H1 (cell line): ENCODE data around the gene P2RY14. TPM values are rescaled to one million over a fixed set of nuclear protein-coding genes. Genes with fewer than 3 reads are reported as not detected.

Experiments
- CTCF ChIA-PET: fragments of 300-600 bp; sonication (Branson Sonifier 250); formaldehyde crosslinking; loops from one replicate; lab custom pipeline; 2021; ENCODE audit not compliant: partially characterized antibody; lab: Charles Lee
- POLR2A ChIA-PET: fragments of 300-600 bp; sonication (Branson Sonifier 250); formaldehyde crosslinking; loops from one replicate; lab custom pipeline; 2021; ENCODE audit warnings: inconsistent platforms; ENCODE audit not compliant: partially characterized antibody; lab: Charles Lee
- DNase-seq, 2 experiments: peaks; one replicate each; pipeline versions ENCODE4 v3.0.0 to v3.0.0-alpha.2; 2010 to 2022; ENCODE audit warnings: low spot score in 2 of 2, low read depth in 1 of 2, mixed read lengths in 1 of 2
- FAIRE-seq: peaks from 2 replicates; lab custom pipeline; 2011; peaks lifted over from hg19 to GRCh38; lab: Jason Lieb, UNC
- H2AFZ ChIP-seq: 2 replicates; pipeline ENCODE4 v1.8.1; 2012; ENCODE audit warnings: low read length, inconsistent platforms
- H2AK5ac ChIP-seq: 2 replicates; pipeline ENCODE4 v1.6.1; 2013; ENCODE audit warnings: low read depth, low read length
- H2BK120ac ChIP-seq: replicated peaks from 2 replicates; pipeline ENCODE3; 2013; ENCODE audit warnings: low read depth, low read length, inconsistent platforms
- H2BK12ac ChIP-seq: 2 replicates; pipeline ENCODE4 v1.6.1; 2013; ENCODE audit warnings: low read depth, low read length
- H2BK15ac ChIP-seq: 2 replicates; pipeline ENCODE4 v1.6.1; 2013; ENCODE audit warnings: low read length
- H2BK20ac ChIP-seq: 2 replicates; pipeline ENCODE4 v1.6.1; 2013; ENCODE audit warnings: low read length
- H2BK5ac ChIP-seq: 2 replicates; pipeline ENCODE4 v1.6.1; 2013; ENCODE audit warnings: low read depth, low read length
- H3K14ac ChIP-seq: 2 replicates; pipeline ENCODE4 v1.6.1; 2013; ENCODE audit warnings: inconsistent platforms; ENCODE audit not compliant: insufficient read length
- H3K18ac ChIP-seq: 2 replicates; pipeline ENCODE4 v1.6.1; 2013; ENCODE audit warnings: low read length; ENCODE audit errors: extremely low read depth
- H3K23ac ChIP-seq: 2 replicates; pipeline ENCODE4 v1.6.1; 2013; ENCODE audit warnings: inconsistent platforms; ENCODE audit not compliant: insufficient read length
- H3K23me2 ChIP-seq: 2 replicates; pipeline ENCODE4 v1.6.1; 2013; ENCODE audit warnings: low read depth, low read length
- H3K27ac ChIP-seq: 2 replicates; pipeline ENCODE4 v1.6.1; 2011; ENCODE audit warnings: low read depth, low read length, inconsistent platforms
- H3K27me3 ChIP-seq, 4 experiments: replicated peaks in 1 of 4; 1 replicate in 1 of 4; 2 replicates in 3 of 4; pipeline versions ENCODE4 v1.6.1 to v1.8.1; 2011 to 2013; ENCODE audit warnings: low read length in 3 of 4, mild to moderate bottlenecking in 3 of 4, inconsistent platforms in 2 of 4, mixed read lengths in 2 of 4, moderate library complexity in 1 of 4; ENCODE audit not compliant: control insufficient read depth in 3 of 4, insufficient read depth in 3 of 4; ENCODE audit errors: extremely low read depth in 1 of 4
- H3K36me3 ChIP-seq, 4 experiments: 2 replicates each; pipeline versions ENCODE4 v1.6.1 to v1.8.1; 2011 to 2013; ENCODE audit warnings: mild to moderate bottlenecking in 4 of 4, low read length in 3 of 4, moderate library complexity in 2 of 4, control low read depth in 1 of 4, inconsistent platforms in 1 of 4; ENCODE audit not compliant: insufficient read depth in 4 of 4, control insufficient read depth in 2 of 4
- H3K4ac ChIP-seq: replicated peaks from 2 replicates; pipeline ENCODE3; 2013; ENCODE audit warnings: low read length, low read depth, mixed read lengths, inconsistent platforms; ENCODE audit not compliant: insufficient read length
- H3K4me1 ChIP-seq, 4 experiments: replicated peaks in 1 of 4; 1 replicate in 1 of 4; 2 replicates in 3 of 4; pipeline versions ENCODE4 v1.6.1 to v1.8.1; 2011 to 2013; ENCODE audit warnings: low read length in 3 of 4, inconsistent platforms in 2 of 4, mixed read lengths in 1 of 4; ENCODE audit not compliant: insufficient read depth in 4 of 4, control insufficient read depth in 3 of 4
- H3K4me2 ChIP-seq, 2 experiments: 2 replicates each; pipeline versions ENCODE4 v1.6.1 to v1.8.1; 2011 to 2013; ENCODE audit warnings: low read depth in 2 of 2, low read length in 2 of 2, control low read depth in 1 of 2, inconsistent platforms in 1 of 2, mild to moderate bottlenecking in 1 of 2; ENCODE audit not compliant: insufficient read depth in 1 of 2
- H3K4me3 ChIP-seq, 4 experiments: fragments of 200-600, 300-600 bp in 1 of 4; sonication (generic), shearing (Covaris generic), sonication (Bioruptor Twin) in 1 of 4; 2 replicates each; pipeline versions ENCODE4 v1.5.1 to v1.8.1; 2011 to 2016; ENCODE audit warnings: low read length in 4 of 4, low read depth in 3 of 4, control low read depth in 2 of 4, inconsistent platforms in 2 of 4, mild to moderate bottlenecking in 2 of 4, mixed read lengths in 1 of 4, moderate library complexity in 1 of 4; ENCODE audit not compliant: insufficient read depth in 2 of 4; ENCODE audit errors: extremely low read depth in 1 of 4
- H3K56ac ChIP-seq: replicated peaks from 2 replicates; pipeline ENCODE3; 2013; ENCODE audit warnings: low read depth, mild to moderate bottlenecking, mixed read lengths, low read length, inconsistent platforms; ENCODE audit not compliant: insufficient read length
- H3K79me1 ChIP-seq: 2 replicates; pipeline ENCODE4 v1.6.1; 2013; ENCODE audit warnings: low read depth, low read length, control low read depth
- H3K79me2 ChIP-seq, 2 experiments: 2 replicates each; pipeline versions ENCODE4 v1.6.1 to v1.8.1; 2012 to 2013; ENCODE audit warnings: low read length in 2 of 2, mild to moderate bottlenecking in 2 of 2, inconsistent platforms in 1 of 2; ENCODE audit not compliant: insufficient read depth in 2 of 2, control insufficient read depth in 1 of 2
- H3K9ac ChIP-seq, 4 experiments: replicated peaks in 1 of 4; 1 replicate in 1 of 4; 2 replicates in 3 of 4; pipeline versions ENCODE4 v1.6.1 to v1.8.1; 2011 to 2013; ENCODE audit warnings: low read depth in 3 of 4, low read length in 3 of 4, control low read depth in 2 of 4, mild to moderate bottlenecking in 2 of 4, moderate library complexity in 2 of 4, inconsistent platforms in 1 of 4; ENCODE audit errors: extremely low read depth in 1 of 4
- H3K9me3 ChIP-seq, 2 experiments: 2 replicates each; pipeline versions ENCODE4 v1.6.1 to v1.8.1; 2012 to 2013; ENCODE audit warnings: mild to moderate bottlenecking in 2 of 2, moderate library complexity in 2 of 2, control low read depth in 1 of 2, inconsistent platforms in 1 of 2, low read depth in 1 of 2, low read length in 1 of 2, mixed read lengths in 1 of 2; ENCODE audit not compliant: insufficient read depth in 2 of 2
- H4K20me1 ChIP-seq, 2 experiments: replicated peaks in 1 of 2; 2 replicates each; pipeline versions ENCODE3 to v1.8.1; 2011 to 2013; ENCODE audit warnings: inconsistent platforms in 2 of 2, low read length in 2 of 2, mild to moderate bottlenecking in 1 of 2; ENCODE audit not compliant: insufficient read depth in 2 of 2, control insufficient read depth in 1 of 2
- H4K5ac ChIP-seq: 2 replicates; pipeline ENCODE4 v1.6.1; 2013; ENCODE audit warnings: low read length, low read depth, mixed read lengths, inconsistent platforms; ENCODE audit not compliant: insufficient read length
- H4K8ac ChIP-seq: 2 replicates; pipeline ENCODE4 v1.8.0; 2013; ENCODE audit warnings: mild to moderate bottlenecking, moderate library complexity, low read length, inconsistent platforms; ENCODE audit not compliant: insufficient read depth; ENCODE audit errors: extremely low read depth
- H4K91ac ChIP-seq: replicated peaks from 2 replicates; pipeline ENCODE3; 2013; ENCODE audit warnings: low read length, mixed read lengths, inconsistent platforms; ENCODE audit not compliant: insufficient read length
- BACH1 ChIP-seq: IDR thresholded peaks from 2 replicates; pipeline ENCODE4 v1.6.1; 2012; ENCODE audit warnings: low read length, improper control_type of control experiment
- RXRA ChIP-seq: IDR thresholded peaks from 2 replicates; pipeline ENCODE4 v1.6.1; 2011; ENCODE audit warnings: low read depth, mild to moderate bottlenecking, low read length, moderate library complexity; ENCODE audit not compliant: insufficient read depth
- WGBS, 2 experiments: shearing (Covaris generic) in 1 of 2; methylation state at CpG; one replicate each; pipeline versions ENCODE4 v1.1.6 to v1.1.7; 2013 to 2015; ENCODE audit warnings: low lambda C conversion rate in 2 of 2, mixed read lengths in 2 of 2, inconsistent platforms in 1 of 2, low coverage in 1 of 2, missing lambda C conversion rate in 1 of 2; ENCODE audit not compliant: insufficient replicate concordance in 2 of 2, insufficient coverage in 1 of 2, insufficient read length in 1 of 2; ENCODE audit errors: extremely low coverage in 1 of 2, missing lambda C conversion rate in 1 of 2; 5-methylcytosine and 5-hydroxymethylcytosine counted together
- polyA plus RNA-seq, 7 experiments: library from polyadenylated mRNA; depleted of rRNA in 3 of 7; stranded (reverse) in 5 of 7; unstranded in 2 of 7; fragments of >200 nt in 5 of 7; fragments of 200-250 nt in 2 of 7; gene quantifications; 1 replicate in 5 of 7; 2 replicates in 1 of 7; 4 replicates in 1 of 7; pipeline versions ENCODE4 v1.2.1 to v1.2.3, GENCODE V29; 2011 to 2013; ENCODE audit warnings: missing spikeins in 2 of 7, mixed read lengths in 2 of 7
- total RNA-seq: library from RNA; stranded (reverse); fragmentation: NEBNext Ultra II Directional; extraction: Animal tissue kit (Norgen Biotek cat#: 25700); gene quantifications from 2 replicates; pipeline ENCODE4 v1.2.1, GENCODE V29; 2021

Gene P2RY14
- total and polyA plus RNA-seq, 2 of the 8 experiments (the other 6 are each of a cell fraction or from before 2014, with no cell fraction given), result not detected

- no peak overlapping the region for H2AFZ ChIP-seq
- no peak overlapping the region for H2BK12ac ChIP-seq
- H4K5ac ChIP-seq, result no peak overlapping the region
- no peak overlapping the region for H2AK5ac ChIP-seq
- H3K79me1 ChIP-seq, result no peaks in the 10 kb centered on the region
- H3K79me2 ChIP-seq, result no peaks in the 10 kb centered on the region
- H3K23ac ChIP-seq, result no peak overlapping the region
- H4K8ac ChIP-seq, result no peak overlapping the region
- no peak overlapping the region for H2BK120ac ChIP-seq
- H4K20me1 ChIP-seq, result no peaks in the 10 kb centered on the region
- H2BK20ac ChIP-seq, result no peak overlapping the region
- no peak overlapping the region for H3K9ac ChIP-seq
- H3K36me3 ChIP-seq, result no peaks in the 10 kb centered on the region
- H4K91ac ChIP-seq, result no peak overlapping the region
- ChIA-PET POLR2A (interaction anchor here (0.8 kb wide), 1 partner anchor 15 kb away, joined by 3 read pairs; no protein-coding TSS in a partner anchor), CTCF (interaction anchor here (0.8 to 1.1 kb wide), 4 partner anchors 8 to 20 kb away, joined by 3 to 7 read pairs (median 4); no protein-coding TSS in a partner anchor)
- H3K14ac ChIP-seq, result no peak overlapping the region
- WGBS, 2 experiments, result 90% methylated on average over 4 of the region's 4 CpGs; no CpG with 5 or more reads in 1 of the 2 experiments
- no peak overlapping the region for H3K4me2 ChIP-seq
- no peak overlapping the region for H3K18ac ChIP-seq
- no peaks in the 10 kb centered on the region for H3K9me3 ChIP-seq
- no peaks in the 10 kb centered on the region for H3K23me2 ChIP-seq
- peaks cover 0 to 5% (median 4%) of the 10 kb centered on the region in 4 experiments; a peak in 4 of 7 replicates for H3K4me1 ChIP-seq
- FAIRE-seq (no peak), DNase-seq (no peak)
- H3K4me3 ChIP-seq, result no peak overlapping the region
- H2BK5ac ChIP-seq, result no peak overlapping the region
- H3K56ac ChIP-seq, result no peak overlapping the region
- H3K27me3 ChIP-seq, result no peaks in the 10 kb centered on the region
- H2BK15ac ChIP-seq, result no peak overlapping the region
- H3K27ac ChIP-seq, result no peak overlapping the region
- no peak overlapping the region for H3K4ac ChIP-seq
- TF ChIP-seq RXRA (no peak), BACH1 (no peak)
Observed at GRCh38 chr3:151319628-151320027, 41.3 kb upstream of the P2RY14 start.
